T-helper 22 cell (primary cell): Measurements from ENCODE around the gene MANSC4.
A peak's percentile ranks its signal among the peaks of the same experiment; 100 is the strongest.

Experiments used
- DNase-seq: peaks from one replicate; pipeline ENCODE4 v3.0.0-alpha.2; 2020; ENCODE audit warnings: low read depth

MANSC4 gene

GRCh38 chr12:27800819-27801218, 20.8 kb upstream of the MANSC4 start:
- no peak for DNase-seq

GRCh38 chr12:27797301-27798025, 17.4 kb upstream of the MANSC4 start:
- no peak for DNase-seq

- DNase-seq: no peak
Observed at GRCh38 chr12:27796128-27796527, 16.1 kb upstream of the MANSC4 start.

GRCh38 chr12:27794818-27795584, 15.0 kb upstream of the MANSC4 start:
- no peak for DNase-seq

GRCh38 chr12:27790179-27790578, 10.1 kb upstream of the MANSC4 start:
- DNase-seq: no peak

GRCh38 chr12:27787559-27787958, 7.5 kb upstream of the MANSC4 start:
- no peak for DNase-seq

GRCh38 chr12:27785882-27786570, 6.0 kb upstream of the MANSC4 start:
- no peak for DNase-seq

GRCh38 chr12:27782481-27782880, 2.4 kb upstream of the MANSC4 start:
- DNase-seq: no peak

- DNase-seq: no peak
Observed at GRCh38 chr12:27781680-27782079, 1.6 kb upstream of the MANSC4 start.

- DNase-seq: peak; percentile 1
Observed at GRCh38 chr12:27780612-27781408, 774 bp upstream of the MANSC4 start.

GRCh38 chr12:27779416-27779919, 568 bp downstream of the MANSC4 start:
- DNase-seq: no peak

GRCh38 chr12:27778206-27778605, 1.8 kb downstream of the MANSC4 start:
- DNase-seq: no peak

- no peak for DNase-seq
Observed at GRCh38 chr12:27777141-27777540, 2.9 kb downstream of the MANSC4 start.

GRCh38 chr12:27772328-27773049, 7.5 kb downstream of the MANSC4 start:
- no peak for DNase-seq

- DNase-seq: no peak
Observed at GRCh38 chr12:27771481-27772327, 8.3 kb downstream of the MANSC4 start.

- no peak for DNase-seq
Observed at GRCh38 chr12:27769142-27769673, 10.8 kb downstream of the MANSC4 start.

- DNase-seq: no peak
Observed at GRCh38 chr12:27766587-27766986, 13.4 kb downstream of the MANSC4 start.

GRCh38 chr12:27762757-27763156, 17.3 kb downstream of the MANSC4 start:
- no peak for DNase-seq

- no peak for DNase-seq
Observed at GRCh38 chr12:27756670-27757195, 23.3 kb downstream of the MANSC4 start.

- no peak for DNase-seq
Observed at GRCh38 chr12:27754795-27755194, 25.2 kb downstream of the MANSC4 start.
